HG02588 (cell line): ENCODE results near the gene PEX11A.
"Not testable (repeated sequence)": the region's sequence is repeated elsewhere in the genome, so short reads cannot be mapped to it uniquely, and the experiment has no call there.

ENCODE experiments used
- ATAC-seq: cut with Tn5 transposase; IDR thresholded peaks from one replicate; pipeline ENCODE4 v1.9.1; 2021; ENCODE audit warnings: mild to moderate bottlenecking, moderate library complexity; ENCODE audit not compliant: unreplicated experiment

PEX11A gene, protein sequence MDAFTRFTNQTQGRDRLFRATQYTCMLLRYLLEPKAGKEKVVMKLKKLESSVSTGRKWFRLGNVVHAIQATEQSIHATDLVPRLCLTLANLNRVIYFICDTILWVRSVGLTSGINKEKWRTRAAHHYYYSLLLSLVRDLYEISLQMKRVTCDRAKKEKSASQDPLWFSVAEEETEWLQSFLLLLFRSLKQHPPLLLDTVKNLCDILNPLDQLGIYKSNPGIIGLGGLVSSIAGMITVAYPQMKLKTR

GRCh38 chr15:89690276-89691218 is at the start of gene PEX11A, which contains the start of gene WDR93:
Gene PEX11A (minus strand): TSS chr15:89690754. CDS start chr15:89690632, 122 bp downstream.
Gene WDR93 (plus strand): TSS chr15:89690811. CDS start chr15:89701747, 10,936 bp downstream.
- peak; percentile 95 for ATAC-seq

DNA sequence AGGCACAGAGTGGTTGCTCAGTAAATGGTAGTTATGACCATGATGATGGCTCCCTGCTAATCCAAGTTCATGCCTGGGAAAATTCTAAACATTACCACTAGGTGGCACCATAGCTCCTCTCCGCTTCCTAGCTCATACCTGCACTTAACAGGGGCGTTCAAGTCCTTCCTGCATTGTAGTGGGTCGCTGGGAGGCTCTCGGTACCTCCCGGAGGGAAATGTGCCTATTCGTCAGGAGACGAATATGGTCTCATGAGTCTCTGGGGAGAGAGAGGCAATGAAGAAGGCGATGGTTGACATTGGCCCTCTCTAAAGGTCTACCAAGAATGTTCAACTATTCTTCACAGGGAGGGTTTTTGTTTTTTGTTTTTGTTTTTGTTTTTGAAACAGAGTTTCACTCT is 49.6 kb upstream of the PEX11A start:
- ATAC-seq = no peak

DNA sequence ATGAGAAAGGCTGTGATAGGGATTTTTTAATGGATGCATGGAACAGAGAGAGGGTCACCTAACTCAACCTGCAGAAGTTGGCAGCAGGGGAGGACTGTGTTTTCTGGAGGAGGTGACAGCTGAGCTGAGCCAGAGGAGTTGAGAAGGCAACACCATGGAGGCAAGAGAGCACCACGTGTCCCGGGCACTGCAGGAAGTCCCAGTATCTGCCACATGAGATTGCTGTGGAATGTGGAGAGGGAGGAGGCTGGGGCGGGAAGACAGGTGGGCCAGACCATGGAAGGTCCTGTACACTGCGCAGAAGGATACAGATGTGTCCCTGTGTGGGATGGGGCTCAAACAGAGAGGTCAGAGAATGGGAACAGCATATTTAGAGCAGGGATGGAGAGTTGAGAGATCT is 45.2 kb upstream of the PEX11A start:
- no peak for ATAC-seq

- ATAC-seq = no peak
Measured at GRCh38 chr15:89732451-89733172, 42.1 kb upstream of the PEX11A start.

- ATAC-seq = no peak
Measured at GRCh38 chr15:89731275-89731674, 40.7 kb upstream of the PEX11A start.

- ATAC-seq = no peak
Measured at GRCh38 chr15:89728254-89728653, 37.7 kb upstream of the PEX11A start.

DNA sequence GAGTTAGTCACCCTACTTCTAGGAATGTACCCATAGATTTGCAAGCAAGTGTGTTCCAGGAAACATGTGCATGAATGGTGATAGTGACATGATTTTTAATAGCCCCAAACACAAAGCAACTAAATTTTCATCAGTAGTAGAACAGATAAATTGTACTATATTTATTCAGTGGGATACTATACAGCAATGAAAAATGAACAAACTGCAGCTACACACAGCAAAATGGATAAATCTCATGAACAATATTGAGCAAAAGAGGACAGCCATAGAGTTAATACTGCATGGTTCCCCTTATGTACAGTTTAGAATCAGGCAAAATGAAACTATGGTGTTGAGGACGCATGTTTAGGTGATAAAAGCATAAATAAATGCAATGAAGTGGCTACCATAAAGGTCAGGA is 34.5 kb upstream of the PEX11A start:
- ATAC-seq = no peak

DNA sequence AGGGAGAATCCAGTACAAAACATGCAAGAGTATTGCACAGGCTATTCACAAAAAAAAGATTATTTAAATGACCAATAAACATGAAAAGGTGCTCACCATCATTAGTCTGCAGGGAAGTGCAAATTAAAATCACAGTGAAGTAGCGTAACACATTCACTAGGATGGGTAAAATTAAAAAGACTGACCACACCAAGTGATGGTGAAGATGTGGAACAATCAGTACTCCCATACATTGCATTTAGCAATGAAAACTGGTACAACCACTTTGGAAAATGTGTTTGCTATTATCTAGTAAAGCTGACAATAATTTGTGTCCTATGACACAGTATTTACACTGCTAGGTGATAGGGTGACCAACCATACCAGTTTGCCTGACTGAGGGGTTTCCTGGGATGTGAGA is 34.1 kb upstream of the PEX11A start:
- ATAC-seq = no peak

DNA sequence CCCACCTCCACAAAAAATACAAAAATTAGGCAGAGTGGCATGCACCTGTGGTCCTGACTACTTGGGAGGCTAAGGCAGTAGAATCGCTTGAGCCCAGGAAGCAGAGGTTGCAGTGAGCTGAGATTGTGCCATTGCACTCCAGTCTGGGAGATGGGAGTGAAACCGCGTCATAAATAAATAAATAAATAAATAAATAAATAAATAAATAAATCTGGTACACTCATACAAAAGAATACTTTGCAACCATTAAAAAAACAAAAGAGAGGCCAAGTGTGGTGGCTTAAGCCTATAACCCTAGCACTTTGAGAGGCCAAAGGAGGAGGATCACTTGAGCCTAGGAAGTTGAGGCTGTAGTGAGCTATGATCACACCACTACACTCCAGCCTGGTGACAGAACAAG is 32.5 kb upstream of the PEX11A start:
- ATAC-seq = no peak

GRCh38 chr15:89714775-89715174 is 24.2 kb upstream of the PEX11A start:
- ATAC-seq = no peak

DNA sequence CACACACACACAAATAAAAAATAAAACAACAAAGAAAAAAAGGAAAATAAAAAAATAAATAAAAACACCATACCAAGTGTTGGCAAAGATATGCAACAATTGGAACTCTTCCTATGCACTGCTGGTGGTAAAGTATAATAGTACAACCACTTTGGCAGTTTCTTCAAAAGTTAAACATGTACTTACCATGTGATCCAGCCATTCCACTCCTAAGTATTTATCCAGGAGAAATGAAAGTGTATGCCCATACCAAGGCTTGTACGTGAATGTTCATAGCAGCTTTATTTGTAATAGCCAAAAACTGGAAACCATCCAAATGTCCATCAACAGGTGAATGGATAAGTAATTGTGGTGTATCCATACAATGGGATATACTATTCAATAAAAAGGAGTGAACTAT is 17.0 kb upstream of the PEX11A start:
- no peak for ATAC-seq

DNA sequence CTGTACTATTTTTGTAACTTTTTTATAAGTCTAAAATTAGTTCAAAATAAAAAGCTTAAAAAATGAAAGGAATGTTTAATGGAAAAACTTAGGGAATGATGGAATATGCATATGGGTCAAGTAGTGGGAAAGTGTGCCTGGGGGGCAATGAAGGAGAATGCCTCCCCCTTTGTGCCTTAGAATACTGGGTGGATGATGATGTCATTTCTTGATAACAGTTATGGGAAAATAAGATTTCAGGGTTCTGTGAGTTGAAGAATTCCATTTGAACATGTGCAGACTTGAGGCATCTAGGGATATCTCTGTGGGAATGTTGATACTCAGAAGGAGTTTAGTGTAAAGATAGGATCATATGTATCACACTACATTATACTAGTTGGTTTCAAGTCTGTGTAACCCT is 13.9 kb upstream of the PEX11A start:
- ATAC-seq = no peak

GRCh38 chr15:89695198-89695597 is 4.6 kb upstream of the PEX11A start:
- ATAC-seq = no peak

DNA sequence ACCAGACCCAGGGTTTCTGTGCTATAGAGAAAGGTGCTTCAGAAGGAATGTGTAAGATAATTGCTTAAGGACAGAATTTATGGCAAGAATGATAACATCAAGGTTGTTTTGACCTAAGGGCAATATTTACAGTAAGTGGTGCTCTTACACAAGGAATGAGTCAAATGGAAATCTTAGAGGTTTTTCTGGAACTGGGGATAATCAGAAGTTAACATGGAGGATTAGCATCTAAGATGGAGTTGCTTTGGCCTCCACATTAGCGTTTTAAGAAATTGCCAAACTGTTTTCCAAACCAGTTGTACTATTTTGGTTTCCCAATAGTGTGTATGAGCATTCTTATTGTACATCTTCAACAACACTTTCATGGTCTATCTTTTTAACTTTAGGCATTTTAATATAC is 3.1 kb upstream of the PEX11A start:
- ATAC-seq = no peak

- no peak for ATAC-seq
Measured at GRCh38 chr15:89693091-89693490, 2.5 kb upstream of the PEX11A start.

DNA sequence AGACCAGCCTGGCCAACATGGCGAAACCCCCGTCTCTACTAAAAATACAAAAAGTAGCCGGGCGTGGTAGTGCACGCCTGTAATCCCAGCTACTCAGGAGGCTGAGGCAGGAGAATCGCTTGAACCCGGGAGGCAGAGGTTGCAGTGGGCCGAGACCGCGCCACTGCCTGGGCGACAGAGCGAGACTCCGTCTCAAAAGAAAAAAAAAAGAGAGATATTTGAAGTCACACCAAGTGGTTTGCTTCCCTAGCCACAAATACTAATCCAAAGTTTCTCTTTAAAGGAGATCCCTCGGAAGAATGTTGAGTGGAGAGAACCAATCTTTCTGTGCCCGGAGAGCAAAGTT is 651 bp downstream of the PEX11A start:
- not testable (repeated sequence) for ATAC-seq

- ATAC-seq = no peak
Measured at GRCh38 chr15:89686522-89686921, 4.0 kb downstream of the PEX11A start.

GRCh38 chr15:89685995-89686394 is 4.6 kb downstream of the PEX11A start:
- ATAC-seq = no peak

DNA sequence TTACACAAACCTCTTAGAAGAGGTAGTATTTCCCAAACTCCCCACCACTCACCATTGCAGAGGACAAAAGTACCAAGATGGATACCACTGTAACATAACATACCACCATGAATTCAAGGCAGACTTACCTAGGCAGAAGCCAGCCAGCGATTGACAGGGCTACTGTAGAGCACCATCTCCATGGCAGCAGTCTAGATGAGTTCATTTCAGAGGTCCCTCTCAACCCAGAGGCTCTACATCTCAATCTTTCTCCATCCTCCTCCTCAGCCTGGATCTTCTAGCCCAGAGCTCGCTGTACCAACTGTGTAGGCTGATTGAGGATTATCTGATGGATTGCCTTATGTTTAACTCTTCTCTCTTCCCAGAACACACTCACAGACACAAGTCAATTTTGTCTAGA is 9.4 kb downstream of the PEX11A start:
- ATAC-seq = no peak

- ATAC-seq = no peak
Measured at GRCh38 chr15:89680282-89680873, 10.2 kb downstream of the PEX11A start.

DNA sequence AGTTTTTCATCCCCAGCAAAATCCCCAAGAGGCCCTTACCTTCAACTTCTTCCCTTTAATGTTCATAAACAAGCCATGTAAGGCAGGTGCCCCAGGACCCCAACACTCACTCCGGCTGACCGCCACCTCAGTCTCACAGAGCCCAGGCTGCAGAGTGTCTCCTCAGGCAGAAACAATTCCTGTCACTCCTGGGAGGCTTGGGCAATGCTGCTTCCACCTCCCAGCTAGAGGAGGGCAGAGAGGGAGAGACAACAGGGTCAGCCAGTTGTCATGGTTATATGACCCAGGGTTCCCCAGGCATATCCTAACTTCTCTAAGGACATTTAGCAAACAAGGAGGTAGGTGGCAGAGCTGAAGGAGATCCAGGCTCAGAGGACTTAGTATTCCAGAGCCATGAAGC is 11.3 kb downstream of the PEX11A start, which contains the start of gene PLIN1:
PLIN1 (minus strand) TSS at position 156 of the 400 bp plus-strand sequence. CDS start 1,878 bp downstream, outside the sequence.
- ATAC-seq = no peak
